ENCODE data around the gene UMPS. TPM values are rescaled to one million over a fixed set of nuclear protein-coding genes. Genes with fewer than 3 reads are reported as not detected.

The UMPS gene
- polyA plus RNA-seq (2013, experiment 1 of 4): 35.1 TPM
- polyA plus RNA-seq (2013, experiment 2 of 4): 46.5 TPM
- polyA plus RNA-seq (2013, experiment 3 of 4): 28.8 TPM
- polyA plus RNA-seq (2013, experiment 4 of 4): 32.6 TPM

- peak within 1 kb of the TSS; percentile 71 for H3K4me3 ChIP-seq (ENCODE audit: insufficient read depth, low read depth, low read length)
- WGBS, 2 experiments: 1 to 2% methylated on average over 44 of the region's 44 CpGs
- no peaks in the 10 kb centered on the region for H3K9me3 ChIP-seq (ENCODE audit: control insufficient read depth, low read length)
- H3K4me1 ChIP-seq (ENCODE audit: control insufficient read depth, insufficient read depth, low read length): peaks cover 7% of the 10 kb centered on the region
- H3K27ac ChIP-seq (ENCODE audit: insufficient read depth, low read depth, low read length, poor library complexity, severe bottlenecking): peak within 1 kb of the TSS; percentile 40
- H3K27me3 ChIP-seq (ENCODE audit: control insufficient read depth, insufficient read depth, low read length, poor library complexity, severe bottlenecking): peaks cover 37% of the 10 kb centered on the region
- no peaks in the 10 kb centered on the region for H3K36me3 ChIP-seq (ENCODE audit: control insufficient read depth, insufficient read depth, low read length)
Observed at GRCh38 chr3:124730129-124730940, at the start of gene UMPS. Gene UMPS (plus strand): TSS chr3:124730452. CDS start chr3:124730472, 20 bp downstream.

- Histone ChIP-seq H3K27me3 (ENCODE audit: control insufficient read depth, insufficient read depth, low read length, poor library complexity, severe bottlenecking) (no peaks in the 10 kb centered on the region), H3K4me3 (ENCODE audit: insufficient read depth, low read depth, low read length) (no peak overlapping the region), H3K36me3 (ENCODE audit: control insufficient read depth, insufficient read depth, low read length) (no peaks in the 10 kb centered on the region), H3K9me3 (ENCODE audit: control insufficient read depth, low read length) (no peaks in the 10 kb centered on the region), H3K27ac (ENCODE audit: insufficient read depth, low read depth, low read length, poor library complexity, severe bottlenecking) (no peak overlapping the region), H3K4me1 (ENCODE audit: control insufficient read depth, insufficient read depth, low read length) (no peaks in the 10 kb centered on the region)
- 88 to 89% methylated on average over 4 of the region's 4 CpGs for WGBS, 2 experiments
Observed at GRCh38 chr3:124680521-124680920, 49.7 kb upstream of the UMPS start.

DNA sequence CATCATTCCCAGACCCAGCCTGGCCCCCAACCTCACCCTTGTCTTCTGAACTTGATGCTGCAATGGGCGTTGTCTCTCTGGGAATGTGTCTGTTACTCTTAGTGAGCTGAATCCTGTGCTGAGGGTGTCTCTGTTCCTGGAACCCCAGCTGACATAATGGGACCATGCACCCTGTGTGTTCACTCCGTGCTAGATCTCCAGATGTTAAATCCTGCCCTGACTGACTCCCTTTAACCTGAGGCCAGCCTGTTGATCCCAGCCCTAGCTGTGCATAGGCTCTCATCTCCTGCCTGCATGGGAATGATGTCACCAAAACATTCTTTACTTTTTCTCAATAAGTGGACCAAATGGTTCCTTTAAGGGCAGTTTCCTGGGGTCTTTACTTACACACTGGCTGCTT is 48.0 kb upstream of the UMPS start:
- no peak overlapping the region for H3K27ac ChIP-seq (ENCODE audit: insufficient read depth, low read depth, low read length, poor library complexity, severe bottlenecking)
- no peaks in the 10 kb centered on the region for H3K9me3 ChIP-seq (ENCODE audit: control insufficient read depth, low read length)
- no peak overlapping the region for H3K4me3 ChIP-seq (ENCODE audit: insufficient read depth, low read depth, low read length)
- no peaks in the 10 kb centered on the region for H3K4me1 ChIP-seq (ENCODE audit: control insufficient read depth, insufficient read depth, low read length)
- H3K27me3 ChIP-seq (ENCODE audit: control insufficient read depth, insufficient read depth, low read length, poor library complexity, severe bottlenecking): no peaks in the 10 kb centered on the region
- WGBS, 2 experiments: 90 to 91% methylated on average over 2 of the region's 2 CpGs
- H3K36me3 ChIP-seq (ENCODE audit: control insufficient read depth, insufficient read depth, low read length): no peaks in the 10 kb centered on the region

DNA sequence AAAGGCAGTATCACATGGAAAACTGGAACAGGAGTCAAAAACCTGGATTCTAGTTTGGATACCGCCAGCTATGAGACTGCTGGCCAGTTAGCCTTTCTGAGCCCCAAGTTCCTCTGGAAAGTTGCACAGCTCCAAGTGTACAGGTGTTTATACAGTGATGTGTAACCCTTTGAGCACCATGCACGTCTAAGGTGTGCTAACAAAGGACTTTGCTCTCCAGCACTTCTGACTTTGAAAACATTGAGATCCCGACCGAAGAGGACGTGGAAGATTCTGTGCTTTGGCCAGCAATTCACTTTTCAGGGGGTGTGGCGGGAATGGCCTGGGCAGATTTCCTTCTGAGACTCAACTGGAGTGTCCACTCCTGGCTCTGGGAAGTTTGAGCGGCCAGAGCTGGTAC is 45.8 kb upstream of the UMPS start:
- Histone ChIP-seq H3K4me3 (ENCODE audit: insufficient read depth, low read depth, low read length) (no peak overlapping the region), H3K27me3 (ENCODE audit: control insufficient read depth, insufficient read depth, low read length, poor library complexity, severe bottlenecking) (no peaks in the 10 kb centered on the region), H3K9me3 (ENCODE audit: control insufficient read depth, low read length) (no peaks in the 10 kb centered on the region), H3K36me3 (ENCODE audit: control insufficient read depth, insufficient read depth, low read length) (no peaks in the 10 kb centered on the region), H3K27ac (ENCODE audit: insufficient read depth, low read depth, low read length, poor library complexity, severe bottlenecking) (no peak overlapping the region), H3K4me1 (ENCODE audit: control insufficient read depth, insufficient read depth, low read length) (no peaks in the 10 kb centered on the region)
- whole genome bisulfite sequencing, 2 experiments: 94% methylated on average over 7 of the region's 7 CpGs

- 77 to 91% methylated on average over 4 to 5 of the region's 5 CpGs for WGBS, 2 experiments
- no peaks in the 10 kb centered on the region for H3K9me3 ChIP-seq (ENCODE audit: control insufficient read depth, low read length)
- no peaks in the 10 kb centered on the region for H3K27me3 ChIP-seq (ENCODE audit: control insufficient read depth, insufficient read depth, low read length, poor library complexity, severe bottlenecking)
- H3K36me3 ChIP-seq (ENCODE audit: control insufficient read depth, insufficient read depth, low read length): no peaks in the 10 kb centered on the region
- no peak overlapping the region for H3K4me3 ChIP-seq (ENCODE audit: insufficient read depth, low read depth, low read length)
- H3K4me1 ChIP-seq (ENCODE audit: control insufficient read depth, insufficient read depth, low read length): no peaks in the 10 kb centered on the region
- no peak overlapping the region for H3K27ac ChIP-seq (ENCODE audit: insufficient read depth, low read depth, low read length, poor library complexity, severe bottlenecking)
Observed at GRCh38 chr3:124685067-124685466, 45.2 kb upstream of the UMPS start.

DNA sequence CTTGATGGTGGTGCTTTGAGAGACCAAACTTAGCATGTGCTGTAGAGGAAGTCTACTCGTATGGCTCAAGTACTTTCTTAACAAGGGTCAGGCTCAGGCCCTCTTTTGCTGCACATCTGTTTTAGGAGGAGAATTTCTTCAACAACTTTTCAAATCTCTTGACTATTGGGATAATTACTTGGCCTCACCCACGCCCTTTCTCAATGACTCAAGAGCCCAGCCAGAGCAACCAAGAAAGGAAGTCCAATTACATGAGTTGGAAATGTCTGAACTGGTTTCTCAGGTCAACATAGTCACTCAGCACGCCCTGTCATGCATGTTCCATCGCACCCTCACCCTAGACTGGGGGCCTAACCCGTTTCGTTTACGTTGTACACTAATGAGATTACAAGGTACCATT is 44.8 kb upstream of the UMPS start:
- H3K4me3 ChIP-seq (ENCODE audit: insufficient read depth, low read depth, low read length): no peak overlapping the region
- no peaks in the 10 kb centered on the region for H3K27me3 ChIP-seq (ENCODE audit: control insufficient read depth, insufficient read depth, low read length, poor library complexity, severe bottlenecking)
- no peaks in the 10 kb centered on the region for H3K36me3 ChIP-seq (ENCODE audit: control insufficient read depth, insufficient read depth, low read length)
- H3K27ac ChIP-seq (ENCODE audit: insufficient read depth, low read depth, low read length, poor library complexity, severe bottlenecking): no peak overlapping the region
- H3K4me1 ChIP-seq (ENCODE audit: control insufficient read depth, insufficient read depth, low read length): no peaks in the 10 kb centered on the region
- H3K9me3 ChIP-seq (ENCODE audit: control insufficient read depth, low read length): no peaks in the 10 kb centered on the region
- 80 to 83% methylated on average over 7 of the region's 7 CpGs for WGBS, 2 experiments

GRCh38 chr3:124686028-124686670 is 44.1 kb upstream of the UMPS start:
- Histone ChIP-seq H3K36me3 (ENCODE audit: control insufficient read depth, insufficient read depth, low read length) (no peaks in the 10 kb centered on the region), H3K4me1 (ENCODE audit: control insufficient read depth, insufficient read depth, low read length) (no peaks in the 10 kb centered on the region), H3K4me3 (ENCODE audit: insufficient read depth, low read depth, low read length) (no peak overlapping the region), H3K9me3 (ENCODE audit: control insufficient read depth, low read length) (no peaks in the 10 kb centered on the region), H3K27me3 (ENCODE audit: control insufficient read depth, insufficient read depth, low read length, poor library complexity, severe bottlenecking) (no peaks in the 10 kb centered on the region), H3K27ac (ENCODE audit: insufficient read depth, low read depth, low read length, poor library complexity, severe bottlenecking) (no peak overlapping the region)
- 92 to 100% methylated on average over 3 of the region's 3 CpGs for WGBS, 2 experiments

DNA sequence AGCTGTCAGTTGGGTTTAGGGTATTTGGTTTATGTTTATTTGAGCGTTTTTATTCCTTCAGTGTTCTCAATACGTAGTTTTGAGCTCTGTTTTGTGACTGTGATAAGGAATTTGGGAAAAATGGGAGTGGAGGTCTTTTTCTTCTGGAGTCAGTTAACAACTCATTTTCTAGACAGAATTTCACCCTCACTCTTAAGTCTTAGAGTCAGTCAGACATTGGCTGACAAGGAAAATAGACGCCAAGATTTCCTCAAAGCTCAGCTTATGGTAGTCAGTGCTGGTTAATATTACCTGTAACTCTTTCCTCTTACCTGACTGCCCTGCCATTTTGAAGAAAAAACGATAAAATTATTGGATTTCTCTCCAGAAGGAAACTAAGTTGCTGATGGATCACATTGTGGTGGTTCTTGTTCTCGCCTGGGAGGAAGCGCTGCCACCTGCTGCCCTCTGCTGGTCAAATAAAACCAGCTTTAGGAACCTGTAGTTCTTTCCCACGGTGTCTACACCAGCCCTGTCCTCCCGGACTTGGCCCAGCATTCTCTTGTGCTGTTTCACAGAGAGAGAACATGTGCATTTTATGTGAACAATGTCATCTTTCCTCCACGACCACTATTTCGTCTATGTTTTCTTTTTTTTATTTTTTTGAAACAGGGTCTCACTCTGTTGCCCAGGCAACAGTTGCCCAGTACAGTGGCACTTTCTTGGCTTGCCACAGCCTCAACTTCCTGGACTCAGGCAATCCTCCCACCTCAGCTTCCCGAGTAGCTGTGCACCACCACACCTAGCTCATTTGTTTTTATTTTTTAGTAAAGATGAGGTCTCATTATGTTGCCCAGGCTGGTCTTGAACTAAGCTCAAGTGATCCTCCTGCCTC is 41.4 kb upstream of the UMPS start:
- H3K4me1 ChIP-seq (ENCODE audit: control insufficient read depth, insufficient read depth, low read length): no peaks in the 10 kb centered on the region
- no peaks in the 10 kb centered on the region for H3K36me3 ChIP-seq (ENCODE audit: control insufficient read depth, insufficient read depth, low read length)
- 36 to 37% methylated on average over 11 of the region's 11 CpGs for WGBS, 2 experiments
- no peak overlapping the region for H3K4me3 ChIP-seq (ENCODE audit: insufficient read depth, low read depth, low read length)
- H3K27ac ChIP-seq (ENCODE audit: insufficient read depth, low read depth, low read length, poor library complexity, severe bottlenecking): no peak overlapping the region
- H3K27me3 ChIP-seq (ENCODE audit: control insufficient read depth, insufficient read depth, low read length, poor library complexity, severe bottlenecking): no peaks in the 10 kb centered on the region
- H3K9me3 ChIP-seq (ENCODE audit: control insufficient read depth, low read length): no peaks in the 10 kb centered on the region

DNA sequence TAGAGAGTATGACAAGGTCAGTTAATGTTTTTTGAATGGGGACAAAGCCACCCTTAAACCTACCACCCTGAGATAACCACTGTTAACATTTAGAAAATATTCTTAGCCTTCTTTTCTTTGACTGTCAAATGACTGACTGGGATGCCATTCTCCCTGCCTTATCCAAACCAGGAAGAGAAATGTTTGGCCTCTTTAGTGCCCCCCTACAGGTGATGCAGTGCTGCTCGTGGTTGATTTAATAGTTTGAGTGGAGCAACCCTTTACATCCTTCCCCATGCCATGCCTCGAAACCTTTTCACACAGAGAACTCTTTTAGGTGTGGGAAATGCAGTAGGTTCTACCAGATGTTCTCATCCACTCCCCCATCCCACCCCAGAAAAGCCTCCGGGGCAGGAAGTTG is 38.7 kb upstream of the UMPS start:
- no peaks in the 10 kb centered on the region for H3K9me3 ChIP-seq (ENCODE audit: control insufficient read depth, low read length)
- H3K4me3 ChIP-seq (ENCODE audit: insufficient read depth, low read depth, low read length): no peak overlapping the region
- H3K27ac ChIP-seq (ENCODE audit: insufficient read depth, low read depth, low read length, poor library complexity, severe bottlenecking): no peak overlapping the region
- no peaks in the 10 kb centered on the region for H3K27me3 ChIP-seq (ENCODE audit: control insufficient read depth, insufficient read depth, low read length, poor library complexity, severe bottlenecking)
- H3K36me3 ChIP-seq (ENCODE audit: control insufficient read depth, insufficient read depth, low read length): no peaks in the 10 kb centered on the region
- WGBS, 2 experiments: 87 to 100% methylated on average over 1 to 3 of the region's 3 CpGs
- H3K4me1 ChIP-seq (ENCODE audit: control insufficient read depth, insufficient read depth, low read length): no peaks in the 10 kb centered on the region

- H3K4me1 ChIP-seq (ENCODE audit: control insufficient read depth, insufficient read depth, low read length): no peaks in the 10 kb centered on the region
- H3K9me3 ChIP-seq (ENCODE audit: control insufficient read depth, low read length): no peaks in the 10 kb centered on the region
- no peaks in the 10 kb centered on the region for H3K27me3 ChIP-seq (ENCODE audit: control insufficient read depth, insufficient read depth, low read length, poor library complexity, severe bottlenecking)
- no peak overlapping the region for H3K4me3 ChIP-seq (ENCODE audit: insufficient read depth, low read depth, low read length)
- no peaks in the 10 kb centered on the region for H3K36me3 ChIP-seq (ENCODE audit: control insufficient read depth, insufficient read depth, low read length)
- no peak overlapping the region for H3K27ac ChIP-seq (ENCODE audit: insufficient read depth, low read depth, low read length, poor library complexity, severe bottlenecking)
- 87 to 88% methylated on average over 5 of the region's 5 CpGs for WGBS, 2 experiments
Observed at GRCh38 chr3:124694486-124694885, 35.8 kb upstream of the UMPS start.

Measured in ectodermal cell (in vitro differentiated cells).